Hepatocyte (in vitro differentiated cells): ENCODE results near the gene GALNTL6. TPM values are rescaled to one million over a fixed set of nuclear protein-coding genes. Genes with fewer than 3 reads are reported as not detected.

Experiments used
- DNase-seq: peaks from one replicate; pipeline ENCODE4 v3.0.0-alpha.2; 2016; ENCODE audit warnings: low spot score
- H2AFZ ChIP-seq: fragments of 200-600 bp; sonication (generic); 2 replicates; pipeline ENCODE4 v1.6.0; 2016; ENCODE audit warnings: antibody characterized with exemption, mild to moderate bottlenecking
- H3K27ac ChIP-seq: fragments of 200-600 bp; sonication (generic); 2 replicates; pipeline ENCODE4 v1.5.1; 2016; ENCODE audit warnings: mild to moderate bottlenecking
- H3K27me3 ChIP-seq: fragments of 200-600 bp; sonication (generic); 2 replicates; pipeline ENCODE4 v1.6.1; 2016
- H3K36me3 ChIP-seq: fragments of 200-600 bp; sonication (generic); replicated peaks from 2 replicates; pipeline ENCODE4 v1.5.1; 2016; ENCODE audit warnings: low read depth; ENCODE audit not compliant: insufficient read depth
- H3K4me1 ChIP-seq: fragments of 200-600 bp; sonication (generic); 2 replicates; pipeline ENCODE4 v1.5.1; 2016; ENCODE audit warnings: mild to moderate bottlenecking, moderate library complexity; ENCODE audit not compliant: insufficient read depth
- H3K4me2 ChIP-seq: fragments of 200-600 bp; sonication (generic); 2 replicates; pipeline ENCODE4 v1.6.0; 2016
- H3K4me3 ChIP-seq: fragments of 200-600 bp; sonication (generic); 2 replicates; pipeline ENCODE4 v1.5.1; 2016; ENCODE audit warnings: mild to moderate bottlenecking
- H3K79me2 ChIP-seq: fragments of 200-600 bp; sonication (generic); 2 replicates; pipeline ENCODE4 v1.6.0; 2017; ENCODE audit warnings: mild to moderate bottlenecking
- H3K9me2 ChIP-seq: fragments of 200-600 bp; sonication (generic); replicated peaks from 2 replicates; pipeline ENCODE4 v1.6.0; 2017; ENCODE audit warnings: mild to moderate bottlenecking; ENCODE audit not compliant: insufficient read depth
- H3K9me3 ChIP-seq: fragments of 200-600 bp; sonication (generic); 2 replicates; pipeline ENCODE4 v1.5.1; 2016; ENCODE audit warnings: low read depth, mild to moderate bottlenecking
- H4K20me1 ChIP-seq: fragments of 200-600 bp; sonication (generic); 2 replicates; pipeline ENCODE4 v1.6.0; 2016; ENCODE audit warnings: mild to moderate bottlenecking; ENCODE audit not compliant: insufficient read depth, poor library complexity, severe bottlenecking
- CTCF ChIP-seq: fragments of 200-600 bp; sonication (generic); IDR thresholded peaks from 2 replicates; pipeline ENCODE4 v1.5.1; 2016; ENCODE audit warnings: antibody characterized with exemption, mild to moderate bottlenecking; ENCODE audit not compliant: poor library complexity
- EZH2 ChIP-seq: fragments of 200-600 bp; sonication (generic); IDR thresholded peaks from 2 replicates; pipeline ENCODE4 v1.6.1; 2016; ENCODE audit warnings: antibody characterized with exemption, mild to moderate bottlenecking, borderline replicate concordance
- EZH2phosphoT487 ChIP-seq: fragments of 200-600 bp; sonication (generic); IDR thresholded peaks from one replicate; pipeline ENCODE4 v1.6.1; 2018; ENCODE audit warnings: antibody characterized with exemption, mild to moderate bottlenecking, low read depth, moderate library complexity; ENCODE audit not compliant: unreplicated experiment, severe bottlenecking
- WGBS: methylation state at CpG from one replicate; pipeline ENCODE4 v1.1.6; 2016; ENCODE audit warnings: low lambda C conversion rate; ENCODE audit errors: missing lambda C conversion rate; 5-methylcytosine and 5-hydroxymethylcytosine counted together
- polyA plus RNA-seq: library from polyadenylated mRNA; unstranded; fragments of >200 nt; fragmentation: Nextera tagmentation; extraction: Ambion mirVana; gene quantifications from 2 replicates; pipeline ENCODE4 v1.2.1, GENCODE V29; 2016
- total RNA-seq: library from RNA; depleted of rRNA; stranded (reverse); fragments of >200 nt; gene quantifications from 2 replicates; pipeline ENCODE4 v1.2.3, GENCODE V29; 2014

Gene GALNTL6
- total and polyA plus RNA-seq, 2 experiments from 2014 or later, result 0.53 to 0.74 TPM

- Histone ChIP-seq H3K4me3 (no peak overlapping the region), H3K36me3 (no peaks in the 10 kb centered on the region), H3K79me2 (no peaks in the 10 kb centered on the region), H3K9me3 (no peaks in the 10 kb centered on the region), H2AFZ (no peak overlapping the region), H4K20me1 (no peaks in the 10 kb centered on the region), H3K4me1 (no peaks in the 10 kb centered on the region), H3K27me3 (no peaks in the 10 kb centered on the region), H3K27ac (no peak overlapping the region), H3K9me2 (no peaks in the 10 kb centered on the region), H3K4me2 (no peak overlapping the region)
- 63% methylated on average over 2 of the region's 2 CpGs for WGBS
- DNase-seq, result no peak
- TF ChIP-seq CTCF, result no peak
- no peak for TF ChIP-seq EZH2phosphoT487
- TF ChIP-seq EZH2, result no peak
These were observed 166.3 kb downstream of the GALNTL6 start for GRCh38 chr4:171979461-171979860.

- H2AFZ ChIP-seq, result no peak overlapping the region
These were observed 168.0 kb downstream of the GALNTL6 start for GRCh38 chr4:171981185-171981584.

GRCh38 chr4:171983935-171984805 lies 171.0 kb downstream of the GALNTL6 start:
- Histone ChIP-seq H3K36me3 (no peaks in the 10 kb centered on the region), H3K4me1 (no peaks in the 10 kb centered on the region), H3K4me3 (no peak overlapping the region), H3K27ac (no peak overlapping the region), H3K4me2 (no peak overlapping the region), H3K9me2 (no peaks in the 10 kb centered on the region), H3K9me3 (no peaks in the 10 kb centered on the region), H3K27me3 (no peaks in the 10 kb centered on the region), H2AFZ (no peak overlapping the region), H4K20me1 (no peaks in the 10 kb centered on the region), H3K79me2 (no peaks in the 10 kb centered on the region)
- DNase-seq, result peak; percentile 6
- TF ChIP-seq EZH2 (no peak), CTCF (no peak), EZH2phosphoT487 (no peak)
- WGBS, result 69% methylated on average over 5 of the region's 5 CpGs

More at GRCh38 chr4:171981185-171981584, 168.0 kb downstream of the GALNTL6 start:
- Histone ChIP-seq H3K9me2 (no peaks in the 10 kb centered on the region), H3K27me3 (no peaks in the 10 kb centered on the region), H3K4me3 (no peak overlapping the region), H3K4me2 (no peak overlapping the region), H3K27ac (no peak overlapping the region), H3K79me2 (no peaks in the 10 kb centered on the region), H4K20me1 (no peaks in the 10 kb centered on the region), H3K36me3 (no peaks in the 10 kb centered on the region), H3K4me1 (no peaks in the 10 kb centered on the region), H3K9me3 (no peaks in the 10 kb centered on the region)
- no peak for DNase-seq
- TF ChIP-seq CTCF, result no peak
- TF ChIP-seq EZH2phosphoT487, result no peak
- no peak for TF ChIP-seq EZH2
